ENCODE measurements around the gene PTPN6. TPM values are rescaled to one million over a fixed set of nuclear protein-coding genes. Genes with fewer than 3 reads are reported as not detected.

Gene PTPN6
- total RNA-seq, 1 experiment from 2014 or later, result 13.7 TPM

- ChIA-PET CTCF (interaction anchor here (1.0 to 1.4 kb wide), 2 partner anchors 15 to 16 kb away, joined by 3 to 4 read pairs; no protein-coding TSS in a partner anchor), POLR2A (no interaction called here)
- Histone ChIP-seq H3K4me3 (ENCODE audit: low read depth in 2 of 2, low read length in 2 of 2) (no peak overlapping the region), H3K27me3 (ENCODE audit: control insufficient read depth, insufficient read depth, low read length) (no peaks in the 10 kb centered on the region), H3K27ac (ENCODE audit: low read length) (peak overlapping the region; percentile 57), H3K9me3 (ENCODE audit: control insufficient read depth, insufficient read depth, low read depth, low read length) (no peaks in the 10 kb centered on the region), H3K4me1 (ENCODE audit: control insufficient read depth, insufficient read depth, low read length) (peaks cover 17% of the 10 kb centered on the region), H3K36me3 (ENCODE audit: control insufficient read depth, insufficient read depth, low read length) (peaks cover 11% of the 10 kb centered on the region)
- DNase-seq (ENCODE audit: low read depth, low spot score), result no peak
- no peak for ATAC-seq
- in situ Hi-C loops (cut with HindIII; ENCODE audit: low pct_unique_long_range_greater_than_20kb, low sequenced_read_pairs) (no loop called here), intact Hi-C loops (cut with micrococcal nuclease; ENCODE audit: unreplicated experiment) (no loop called here)
- TF ChIP-seq TCF7L2 (IDR thresholded peaks at IDR 0.05; ENCODE audit: low read depth, low read length) (no peak), POLR2AphosphoS5 (IDR thresholded peaks at IDR 0.05; ENCODE audit: low read depth, low read length) (no peak), SIN3A (IDR thresholded peaks at IDR 0.05; ENCODE audit: borderline replicate concordance, insufficient read depth, low read depth, low read length) (no peak)
- TF ChIP-seq, protein P1, sequence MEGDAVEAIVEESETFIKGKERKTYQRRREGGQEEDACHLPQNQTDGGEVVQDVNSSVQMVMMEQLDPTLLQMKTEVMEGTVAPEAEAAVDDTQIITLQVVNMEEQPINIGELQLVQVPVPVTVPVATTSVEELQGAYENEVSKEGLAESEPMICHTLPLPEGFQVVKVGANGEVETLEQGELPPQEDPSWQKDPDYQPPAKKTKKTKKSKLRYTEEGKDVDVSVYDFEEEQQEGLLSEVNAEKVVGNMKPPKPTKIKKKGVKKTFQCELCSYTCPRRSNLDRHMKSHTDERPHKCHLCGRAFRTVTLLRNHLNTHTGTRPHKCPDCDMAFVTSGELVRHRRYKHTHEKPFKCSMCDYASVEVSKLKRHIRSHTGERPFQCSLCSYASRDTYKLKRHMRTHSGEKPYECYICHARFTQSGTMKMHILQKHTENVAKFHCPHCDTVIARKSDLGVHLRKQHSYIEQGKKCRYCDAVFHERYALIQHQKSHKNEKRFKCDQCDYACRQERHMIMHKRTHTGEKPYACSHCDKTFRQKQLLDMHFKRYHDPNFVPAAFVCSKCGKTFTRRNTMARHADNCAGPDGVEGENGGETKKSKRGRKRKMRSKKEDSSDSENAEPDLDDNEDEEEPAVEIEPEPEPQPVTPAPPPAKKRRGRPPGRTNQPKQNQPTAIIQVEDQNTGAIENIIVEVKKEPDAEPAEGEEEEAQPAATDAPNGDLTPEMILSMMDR (IDR thresholded peaks at IDR 0.05), result no peak
- BruUV-seq (replicated peaks), result no TSS peak
These were observed 10.1 kb downstream of the PTPN6 start for GRCh38 chr12:6961278-6961694.

DNA sequence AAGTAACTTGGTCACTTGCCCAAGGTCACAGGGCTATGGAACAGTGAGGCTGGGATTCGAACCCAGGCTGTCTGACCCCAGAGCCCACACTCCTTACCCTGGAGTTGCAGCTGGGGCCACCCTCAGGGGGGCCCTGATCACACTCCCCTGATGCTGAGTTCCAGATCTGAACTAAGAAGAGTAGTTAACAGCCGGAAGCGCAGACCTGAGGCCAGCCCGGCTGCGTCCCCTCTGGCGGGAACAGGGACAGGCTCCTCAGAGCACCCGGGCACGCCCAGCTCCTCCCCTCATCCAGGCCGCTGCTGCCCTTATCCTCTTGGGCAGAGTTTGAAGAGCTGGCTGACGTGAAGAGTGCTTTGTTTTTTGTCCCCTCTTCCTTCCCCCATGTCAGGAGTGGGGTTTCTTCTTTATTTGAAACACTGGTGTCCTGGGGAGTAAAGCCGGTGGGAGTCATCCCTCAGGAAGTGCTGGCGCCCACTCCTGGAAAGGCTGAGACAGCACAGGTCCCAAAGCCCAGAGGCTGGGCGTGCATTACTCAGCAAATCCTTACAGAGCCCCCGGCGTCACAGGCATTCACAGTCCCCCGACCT, 10.6 kb downstream of the PTPN6 start:
- Histone ChIP-seq H3K4me1 (ENCODE audit: control insufficient read depth, insufficient read depth, low read length) (peaks cover 17% of the 10 kb centered on the region), H3K27me3 (ENCODE audit: control insufficient read depth, insufficient read depth, low read length) (no peaks in the 10 kb centered on the region), H3K27ac (ENCODE audit: low read length) (peak overlapping the region; percentile 57), H3K4me3 (ENCODE audit: low read depth in 2 of 2, low read length in 2 of 2) (no peak overlapping the region), H3K36me3 (ENCODE audit: control insufficient read depth, insufficient read depth, low read length) (peaks cover 11% of the 10 kb centered on the region), H3K9me3 (ENCODE audit: control insufficient read depth, insufficient read depth, low read depth, low read length) (no peaks in the 10 kb centered on the region)
- POLR2A ChIA-PET, result no interaction called here
- CTCF ChIA-PET, result interaction anchor here (1.0 kb wide), 1 partner anchor 15 kb away, joined by 3 read pairs; no protein-coding TSS in a partner anchor
- DNase-seq (ENCODE audit: low read depth, low spot score) (no peak), ATAC-seq (peak; percentile 67; the same call in 1 of the 2 replicates)
- in situ Hi-C loops (cut with HindIII; ENCODE audit: low pct_unique_long_range_greater_than_20kb, low sequenced_read_pairs), result no loop called here
- TF ChIP-seq, protein P1 (IDR thresholded peaks at IDR 0.05), result peak; percentile 74
- TF ChIP-seq POLR2AphosphoS5 (IDR thresholded peaks at IDR 0.05; ENCODE audit: low read depth, low read length), result no peak
- intact Hi-C loops (cut with micrococcal nuclease; ENCODE audit: unreplicated experiment), result no loop called here
- no TSS peak for BruUV-seq (replicated peaks)

DNA sequence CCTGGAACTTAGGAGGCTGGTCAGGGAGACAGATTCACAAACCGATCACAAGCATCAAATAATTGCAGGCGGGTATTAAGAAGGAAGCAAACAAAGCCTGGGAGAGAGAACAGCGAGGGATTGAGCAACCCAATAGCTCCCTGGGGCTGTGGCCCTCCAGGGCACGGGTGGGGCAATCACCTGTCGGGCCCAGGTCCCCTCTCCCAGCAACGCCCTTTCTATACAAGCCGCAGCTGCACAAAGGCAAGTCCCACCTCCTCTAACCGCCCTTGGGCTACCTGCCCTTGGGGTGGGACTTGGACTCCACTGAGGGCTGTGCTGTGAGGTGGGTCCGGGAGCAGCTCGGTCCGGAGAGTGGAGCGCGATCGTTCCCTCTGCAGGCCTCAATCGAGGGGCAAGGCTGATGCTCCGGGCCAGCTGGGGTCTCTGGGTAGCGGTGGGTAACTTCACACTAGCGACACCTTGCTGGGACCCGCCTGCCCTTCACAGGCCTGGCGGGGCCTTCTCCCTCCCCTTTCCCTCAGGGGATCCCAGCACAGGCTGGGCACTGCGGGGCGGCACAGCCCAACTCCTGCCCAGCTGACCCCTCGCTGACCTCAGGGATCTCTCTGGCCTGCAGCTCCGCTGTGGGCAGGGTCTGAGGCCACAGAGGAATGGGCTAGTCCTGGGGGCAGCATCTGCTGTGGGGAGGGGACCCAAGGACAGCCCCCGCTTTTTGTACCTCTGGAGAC, 11.3 kb downstream of the PTPN6 start:
- no peak for DNase-seq (ENCODE audit: low read depth, low spot score)
- ChIA-PET POLR2A (no interaction called here), CTCF (interaction anchor here (1.0 kb wide), 1 partner anchor 16 kb away, joined by 3 read pairs; no protein-coding TSS in a partner anchor)
- intact Hi-C loops (cut with micrococcal nuclease; ENCODE audit: unreplicated experiment), result no loop called here
- no peak for ATAC-seq
- no TSS peak for BruUV-seq (replicated peaks)
- Histone ChIP-seq H3K27me3 (ENCODE audit: control insufficient read depth, insufficient read depth, low read length) (no peaks in the 10 kb centered on the region), H3K4me1 (ENCODE audit: control insufficient read depth, insufficient read depth, low read length) (peaks cover 17% of the 10 kb centered on the region), H3K27ac (ENCODE audit: low read length) (peak overlapping the region; percentile 57), H3K4me3 (ENCODE audit: low read depth in 2 of 2, low read length in 2 of 2) (no peak overlapping the region), H3K36me3 (ENCODE audit: control insufficient read depth, insufficient read depth, low read length) (peaks cover 11% of the 10 kb centered on the region), H3K9me3 (ENCODE audit: control insufficient read depth, insufficient read depth, low read depth, low read length) (no peaks in the 10 kb centered on the region)
- TF ChIP-seq SIN3A (IDR thresholded peaks at IDR 0.05; ENCODE audit: borderline replicate concordance, insufficient read depth, low read depth, low read length) (no peak), TCF7L2 (IDR thresholded peaks at IDR 0.05; ENCODE audit: low read depth, low read length) (no peak), POLR2AphosphoS5 (IDR thresholded peaks at IDR 0.05; ENCODE audit: low read depth, low read length) (no peak)
- TF ChIP-seq, protein P1 (IDR thresholded peaks at IDR 0.05), result peak; percentile 41
- in situ Hi-C loops (cut with HindIII; ENCODE audit: low pct_unique_long_range_greater_than_20kb, low sequenced_read_pairs), result no loop called here

Data from Panc1 (cell line).